Epithelial cell of proximal tubule (primary cell): ENCODE results near the gene IL1RAPL2. TPM values are rescaled to one million over a fixed set of nuclear protein-coding genes. Genes with fewer than 3 reads are reported as not detected.

ENCODE experiments used
- DNase-seq: peaks from one replicate; pipeline ENCODE4 v3.0.0-alpha.2; 2011; ENCODE audit warnings: low read depth
- H3K4me3 ChIP-seq: 2 replicates; pipeline ENCODE4 v1.5.1; 2011; ENCODE audit warnings: low read depth, mild to moderate bottlenecking, low read length
- CTCF ChIP-seq: conservative IDR thresholded peaks from 2 replicates; pipeline ENCODE4 v1.5.1; 2012; ENCODE audit warnings: low read depth, mild to moderate bottlenecking, low read length
- total RNA-seq: library from RNA; depleted of rRNA; stranded (reverse); fragments of >200 nt; gene quantifications from 2 replicates; pipeline ENCODE4 v1.2.3, GENCODE V29; 2015

Gene IL1RAPL2
- total RNA-seq, 1 donor from 2014 or later = not detected

GRCh38 chrX:105038672-105039328 is 472.8 kb downstream of the IL1RAPL2 start:
- no peak for TF ChIP-seq CTCF
- no peak for DNase-seq

GRCh38 chrX:105050921-105051320 is 484.9 kb downstream of the IL1RAPL2 start:
- DNase-seq = no peak
- no peak overlapping the region for H3K4me3 ChIP-seq
- no peak for TF ChIP-seq CTCF

More at GRCh38 chrX:105038672-105039328, 472.8 kb downstream of the IL1RAPL2 start:
- H3K4me3 ChIP-seq = no peak overlapping the region

GRCh38 chrX:105051364-105051763 is 485.4 kb downstream of the IL1RAPL2 start:
- no peak for DNase-seq
- TF ChIP-seq CTCF = no peak
- H3K4me3 ChIP-seq = no peak overlapping the region

DNA sequence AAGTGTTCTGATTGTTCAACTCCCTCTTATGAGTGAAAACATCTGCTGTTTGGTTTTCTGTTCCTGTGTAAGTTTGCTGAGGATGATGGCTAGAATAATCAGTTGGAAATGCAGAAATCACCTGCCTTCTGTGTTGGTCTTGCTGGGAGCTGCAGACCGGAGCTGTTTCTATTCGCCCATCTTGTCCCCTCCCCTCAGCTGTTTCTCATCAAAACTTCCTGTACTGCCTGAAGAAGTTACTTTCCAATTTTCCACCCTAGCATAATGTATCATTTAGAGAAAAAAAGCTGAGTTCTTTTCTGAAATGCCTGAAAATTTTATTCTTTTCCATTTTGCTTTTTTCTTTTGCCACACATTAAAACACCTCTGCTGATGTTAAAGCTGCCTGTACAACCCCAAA is 486.9 kb downstream of the IL1RAPL2 start:
- DNase-seq = no peak
- TF ChIP-seq CTCF = no peak
- H3K4me3 ChIP-seq = no peak overlapping the region

DNA sequence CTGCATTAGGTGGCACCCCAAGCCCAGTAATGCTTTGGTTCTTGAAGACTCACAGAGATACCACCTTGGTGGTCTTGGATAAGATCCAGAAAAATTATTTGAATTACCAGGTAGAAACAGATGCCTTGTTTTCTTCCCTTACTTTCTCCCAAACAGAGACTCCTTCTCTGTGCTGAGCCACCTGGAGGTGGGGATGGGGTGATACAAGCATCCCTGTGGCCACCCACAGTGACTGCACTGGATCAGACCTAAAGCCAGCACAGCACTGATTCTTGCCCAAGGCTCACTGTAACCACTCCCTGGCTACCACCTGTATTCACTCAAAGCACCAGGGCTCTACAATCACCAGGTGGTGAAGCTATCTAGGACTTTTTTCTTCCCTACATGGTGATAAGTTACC is 497.7 kb downstream of the IL1RAPL2 start:
- no peak for TF ChIP-seq CTCF
- no peak for DNase-seq
- no peak overlapping the region for H3K4me3 ChIP-seq

- no peak overlapping the region for H3K4me3 ChIP-seq
- TF ChIP-seq CTCF = no peak
- DNase-seq = no peak
Measured at GRCh38 chrX:105098201-105098600, 532.2 kb downstream of the IL1RAPL2 start.

DNA sequence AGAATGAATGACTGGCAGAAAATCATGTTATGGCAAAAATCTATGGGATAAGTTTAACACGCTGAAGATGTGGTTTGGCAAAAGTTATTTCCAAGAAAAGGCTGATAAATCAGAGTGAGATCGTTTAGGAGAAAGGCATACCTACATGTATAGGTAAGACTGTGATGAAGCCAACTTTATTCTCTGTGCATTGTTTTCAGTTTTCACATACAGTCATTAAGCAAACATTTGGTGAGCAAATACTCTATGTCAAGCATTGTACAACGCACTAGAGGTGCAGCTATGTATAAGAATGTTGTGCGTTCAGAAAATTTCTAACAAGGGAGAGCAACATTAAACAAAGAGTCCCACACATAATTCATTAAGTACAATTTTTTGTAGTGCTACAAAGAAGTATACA is 532.8 kb downstream of the IL1RAPL2 start:
- TF ChIP-seq CTCF = no peak
- H3K4me3 ChIP-seq = no peak overlapping the region
- no peak for DNase-seq
